Muscle layer of duodenum (tissue), 2 donors: ENCODE measurements around the gene CARD11.
"Not testable (repeated sequence)": the region's sequence is repeated elsewhere in the genome, so short reads cannot be mapped to it uniquely, and the experiment has no call there.

Source experiments
- H3K27ac ChIP-seq: one replicate; pipeline ENCODE4 v1.7.0; 2013; ENCODE audit warnings: mild to moderate bottlenecking, low read length
- H3K27me3 ChIP-seq: one replicate; pipeline ENCODE4 v1.7.0; 2013; ENCODE audit warnings: low read depth, mild to moderate bottlenecking, control low read depth, low read length
- H3K36me3 ChIP-seq, 2 donors: one replicate each; pipeline ENCODE4 v1.7.0; 2013; ENCODE audit warnings: low read length in 2 of 2, control low read depth in 1 of 2, mild to moderate bottlenecking in 1 of 2; ENCODE audit not compliant: insufficient read depth in 2 of 2, control insufficient read depth in 1 of 2
- H3K4me1 ChIP-seq, 2 donors: one replicate each; pipeline ENCODE4 v1.7.0; 2013; ENCODE audit warnings: low read length in 2 of 2, mild to moderate bottlenecking in 2 of 2, control low read depth in 1 of 2, moderate library complexity in 1 of 2; ENCODE audit not compliant: insufficient read depth in 2 of 2, control insufficient read depth in 1 of 2
- H3K4me3 ChIP-seq, 2 donors: one replicate each; pipeline ENCODE4 v1.7.0; 2013; ENCODE audit warnings: low read length in 2 of 2, low read depth in 1 of 2, mild to moderate bottlenecking in 1 of 2
- H3K9me3 ChIP-seq, 2 donors: one replicate each; pipeline ENCODE4 v1.7.0; 2013; ENCODE audit warnings: low read length in 2 of 2, control low read depth in 1 of 2, mild to moderate bottlenecking in 1 of 2; ENCODE audit not compliant: control insufficient read depth in 1 of 2
- donor health status: healthy.

The CARD11 gene

DNA sequence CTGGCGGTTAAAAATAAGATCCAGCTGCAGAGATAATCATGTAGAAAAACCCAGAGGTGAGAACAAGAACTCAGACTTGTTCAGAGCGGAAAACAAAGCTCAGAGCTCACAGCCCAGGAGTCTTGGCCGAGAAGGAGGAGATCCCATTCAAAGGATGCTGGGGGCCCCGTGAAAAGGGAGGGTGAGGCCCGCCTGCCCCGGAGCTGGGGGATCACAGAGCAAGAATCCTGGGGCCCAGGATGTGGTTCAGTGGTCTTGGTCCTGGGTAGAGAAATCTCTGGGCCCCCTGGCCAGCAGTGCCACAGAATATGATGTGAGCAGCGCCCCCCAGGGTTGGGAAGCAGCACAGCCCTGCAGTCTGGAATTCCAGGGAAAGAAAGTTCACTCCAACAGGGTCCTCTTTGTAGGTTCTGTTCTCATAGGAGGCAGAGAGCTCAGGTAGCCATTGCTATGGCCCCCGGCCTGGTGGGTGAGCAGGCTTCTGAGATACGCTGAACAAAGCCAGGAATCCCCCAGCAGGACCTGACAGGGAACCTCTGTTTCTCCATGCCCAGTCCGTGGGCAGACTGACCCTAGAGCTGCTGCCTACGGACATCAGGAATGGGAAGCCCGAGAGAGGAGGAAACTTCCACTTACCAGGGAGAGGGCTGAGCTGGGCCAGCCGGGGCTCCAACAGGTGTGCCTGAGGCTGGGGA is 121.9 kb downstream of the CARD11 start:
- H3K27ac ChIP-seq, result no peak overlapping the region
- H3K4me3 ChIP-seq, result no peak overlapping the region
- H3K9me3 ChIP-seq, result no peaks in the 10 kb centered on the region
- H3K27me3 ChIP-seq, result no peaks in the 10 kb centered on the region
- H3K4me1 ChIP-seq, result no peaks in the 10 kb centered on the region
- no peaks in the 10 kb centered on the region for H3K36me3 ChIP-seq

- H3K27me3 ChIP-seq, result no peaks in the 10 kb centered on the region
- no peaks in the 10 kb centered on the region for H3K4me1 ChIP-seq
- H3K36me3 ChIP-seq, result no peaks in the 10 kb centered on the region
- no peak overlapping the region for H3K27ac ChIP-seq
- no peaks in the 10 kb centered on the region for H3K9me3 ChIP-seq
- H3K4me3 ChIP-seq, result no peak overlapping the region
These were observed 122.6 kb downstream of the CARD11 start for GRCh38 chr7:2920956-2921652.

GRCh38 chr7:2920480-2920879 is 123.2 kb downstream of the CARD11 start:
- H3K4me1 ChIP-seq, H3K9me3 ChIP-seq, H3K4me3 ChIP-seq, H3K27ac ChIP-seq, H3K36me3 ChIP-seq, H3K27me3 ChIP-seq: not testable (repeated sequence)

DNA sequence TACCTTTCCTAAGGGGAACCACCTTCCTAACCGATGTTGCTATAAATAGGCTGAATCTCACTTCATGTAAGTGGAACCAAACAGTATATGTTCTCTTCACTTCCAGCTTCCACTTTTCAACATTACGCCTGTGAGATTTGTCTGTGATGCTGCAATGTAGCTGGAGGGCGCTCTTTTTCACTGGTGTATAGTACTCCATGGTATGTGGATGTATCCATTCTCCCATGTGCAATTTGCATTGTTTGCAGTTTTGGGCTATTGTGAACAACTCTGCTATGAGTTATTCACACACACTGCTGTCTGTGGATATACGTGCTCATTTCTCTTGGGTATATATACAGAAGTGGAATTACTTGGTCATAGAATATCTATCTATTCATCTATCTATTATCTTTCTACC is 123.6 kb downstream of the CARD11 start:
- no peak overlapping the region for H3K4me3 ChIP-seq
- H3K9me3 ChIP-seq, result no peaks in the 10 kb centered on the region
- no peaks in the 10 kb centered on the region for H3K4me1 ChIP-seq
- no peaks in the 10 kb centered on the region for H3K27me3 ChIP-seq
- H3K27ac ChIP-seq, result no peak overlapping the region
- H3K36me3 ChIP-seq, result no peaks in the 10 kb centered on the region

DNA sequence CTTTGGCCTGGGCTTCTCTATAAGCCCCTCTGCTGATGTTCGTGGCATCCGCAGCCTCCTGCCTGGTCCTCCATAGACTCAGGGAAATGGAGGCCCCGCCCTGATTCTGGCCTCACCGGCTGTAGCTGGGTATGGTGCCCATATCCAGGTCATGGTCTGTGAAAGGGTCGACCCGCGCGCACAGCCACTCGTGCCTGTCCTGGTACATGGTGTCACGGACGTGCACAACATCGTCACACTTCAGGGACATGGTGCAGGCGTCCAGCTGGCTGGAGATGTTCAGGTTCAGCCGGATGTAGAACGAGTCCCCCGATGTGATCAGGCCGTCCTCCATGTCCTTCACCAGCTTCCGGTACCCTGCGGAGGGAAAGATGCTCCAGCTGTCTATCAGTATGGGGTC is 124.4 kb downstream of the CARD11 start:
- Histone ChIP-seq H3K9me3 (no peaks in the 10 kb centered on the region), H3K4me3 (no peak overlapping the region), H3K36me3 (no peaks in the 10 kb centered on the region), H3K27ac (no peak overlapping the region), H3K4me1 (no peaks in the 10 kb centered on the region), H3K27me3 (no peaks in the 10 kb centered on the region)

DNA sequence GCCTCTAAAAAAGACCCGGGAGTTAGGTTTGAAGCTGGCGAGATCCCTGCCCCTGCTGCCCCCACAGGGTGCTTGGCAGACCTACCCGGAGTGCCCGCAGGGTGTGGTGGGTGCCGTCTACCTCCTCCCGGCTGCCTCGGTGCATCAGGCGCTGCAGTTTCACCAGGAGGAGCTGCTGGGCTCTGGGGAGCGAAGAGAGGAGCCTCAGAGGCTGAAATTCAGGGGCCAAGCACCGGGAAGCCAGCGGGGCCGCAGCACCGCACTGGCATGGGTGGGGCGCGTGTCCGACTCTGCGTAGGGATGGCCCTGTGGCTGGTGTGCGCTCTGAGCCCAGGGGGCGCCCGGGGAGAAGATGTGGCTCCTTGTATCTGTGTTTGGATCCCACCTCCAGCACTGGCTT is 125.3 kb downstream of the CARD11 start:
- no peaks in the 10 kb centered on the region for H3K4me1 ChIP-seq
- H3K27me3 ChIP-seq, result no peaks in the 10 kb centered on the region
- H3K9me3 ChIP-seq, result no peaks in the 10 kb centered on the region
- no peak overlapping the region for H3K4me3 ChIP-seq
- H3K27ac ChIP-seq, result no peak overlapping the region
- H3K36me3 ChIP-seq, result no peaks in the 10 kb centered on the region

DNA sequence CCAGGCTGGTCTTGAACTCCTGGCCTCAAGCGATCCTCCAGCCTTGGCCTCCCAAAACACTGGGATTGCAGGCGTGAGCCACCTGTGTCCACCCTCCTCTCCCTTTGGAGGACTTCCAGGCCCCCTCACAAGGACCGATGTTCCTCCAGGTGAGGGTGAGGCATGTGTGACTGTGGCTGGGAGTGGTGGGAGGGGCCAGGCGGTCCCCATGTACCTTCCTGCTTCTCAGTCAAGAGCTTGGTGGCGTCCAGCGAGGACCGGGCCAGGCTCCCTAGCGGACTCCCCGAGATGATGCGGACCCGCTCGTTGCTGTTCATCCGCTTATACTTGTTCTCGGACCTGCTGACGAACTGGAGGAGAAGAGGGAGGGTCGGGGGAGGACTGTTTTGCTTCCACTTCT is 128.6 kb downstream of the CARD11 start:
- Histone ChIP-seq H3K36me3 (no peaks in the 10 kb centered on the region), H3K27ac (no peak overlapping the region)

GRCh38 chr7:2913760-2914387 is 129.8 kb downstream of the CARD11 start:
- Histone ChIP-seq H3K4me3 (no peak overlapping the region), H3K4me1 (no peaks in the 10 kb centered on the region), H3K27me3 (no peaks in the 10 kb centered on the region), H3K27ac (no peak overlapping the region), H3K36me3 (no peaks in the 10 kb centered on the region), H3K9me3 (no peaks in the 10 kb centered on the region)

More for the DNA sequence above, 128.6 kb downstream of the CARD11 start:
- Histone ChIP-seq H3K9me3 (no peaks in the 10 kb centered on the region), H3K4me1 (no peaks in the 10 kb centered on the region), H3K27me3 (no peaks in the 10 kb centered on the region), H3K4me3 (no peak overlapping the region)

GRCh38 chr7:2912684-2913439 is 130.8 kb downstream of the CARD11 start:
- H3K4me3 ChIP-seq, result no peak overlapping the region

GRCh38 chr7:2911466-2911865 is 132.2 kb downstream of the CARD11 start:
- no peak overlapping the region for H3K4me3 ChIP-seq
- no peaks in the 10 kb centered on the region for H3K27me3 ChIP-seq
- no peaks in the 10 kb centered on the region for H3K36me3 ChIP-seq
- H3K9me3 ChIP-seq, result no peaks in the 10 kb centered on the region
- no peak overlapping the region for H3K27ac ChIP-seq
- no peaks in the 10 kb centered on the region for H3K4me1 ChIP-seq

More at GRCh38 chr7:2912684-2913439, 130.8 kb downstream of the CARD11 start:
- Histone ChIP-seq H3K27ac (no peak overlapping the region), H3K36me3 (no peaks in the 10 kb centered on the region), H3K4me1 (no peaks in the 10 kb centered on the region), H3K27me3 (no peaks in the 10 kb centered on the region), H3K9me3 (no peaks in the 10 kb centered on the region)

DNA sequence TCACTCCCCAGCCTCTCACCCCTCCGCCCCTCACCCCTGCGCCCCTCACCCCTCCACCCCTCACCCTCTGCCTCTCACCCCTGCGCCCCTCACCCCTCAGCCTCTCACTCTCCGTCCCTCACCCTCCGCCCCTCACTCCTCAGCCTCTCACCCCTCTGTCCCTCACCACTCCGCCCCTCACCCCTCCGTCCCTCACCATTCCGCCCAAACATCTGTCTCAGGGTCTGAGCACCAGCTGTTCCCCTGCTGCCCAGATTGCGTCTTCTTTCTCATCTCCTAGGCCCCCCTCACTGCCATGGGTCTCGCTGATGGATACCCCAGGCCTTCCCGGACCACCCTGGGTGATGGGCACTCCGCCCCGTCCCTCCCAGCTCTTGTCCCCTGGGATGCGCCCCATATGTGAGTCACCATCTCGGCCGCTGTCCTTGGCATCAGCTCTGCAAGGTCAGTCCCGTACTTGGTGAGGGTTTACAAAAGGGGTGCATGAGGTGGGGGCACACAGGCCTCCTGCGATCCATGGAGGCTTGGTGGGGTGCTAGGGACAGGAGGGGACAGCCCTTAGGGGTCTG is 134.1 kb downstream of the CARD11 start:
- Histone ChIP-seq H3K4me3 (no peak overlapping the region), H3K27me3 (no peaks in the 10 kb centered on the region), H3K4me1 (no peaks in the 10 kb centered on the region), H3K9me3 (peaks cover 3 to 4% of the 10 kb centered on the region in 2 donors), H3K36me3 (no peaks in the 10 kb centered on the region), H3K27ac (no peak overlapping the region)
